ENCODE data around the gene AFG3L2.

AFG3L2 gene

DNA sequence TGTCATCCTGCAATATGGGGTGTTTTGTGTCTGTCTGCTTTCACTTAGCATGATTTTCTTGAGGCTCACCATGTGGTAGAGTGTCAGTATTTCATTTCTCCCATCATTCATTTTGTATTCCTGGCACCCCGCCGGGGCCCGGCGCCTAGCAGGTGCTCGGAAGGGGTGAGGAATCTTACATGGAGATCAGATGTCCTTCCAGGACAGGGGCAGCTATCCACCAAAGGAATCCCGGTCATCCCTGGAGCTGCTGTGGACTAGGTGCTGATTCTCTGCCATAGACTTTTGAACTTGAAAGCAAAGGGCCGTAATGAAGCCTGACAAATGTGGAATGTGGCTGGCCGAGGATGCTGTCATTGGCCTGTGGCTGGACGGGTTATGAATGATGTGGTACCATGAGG, 33.1 kb upstream of the AFG3L2 start:
- TF ChIP-seq, protein P1, sequence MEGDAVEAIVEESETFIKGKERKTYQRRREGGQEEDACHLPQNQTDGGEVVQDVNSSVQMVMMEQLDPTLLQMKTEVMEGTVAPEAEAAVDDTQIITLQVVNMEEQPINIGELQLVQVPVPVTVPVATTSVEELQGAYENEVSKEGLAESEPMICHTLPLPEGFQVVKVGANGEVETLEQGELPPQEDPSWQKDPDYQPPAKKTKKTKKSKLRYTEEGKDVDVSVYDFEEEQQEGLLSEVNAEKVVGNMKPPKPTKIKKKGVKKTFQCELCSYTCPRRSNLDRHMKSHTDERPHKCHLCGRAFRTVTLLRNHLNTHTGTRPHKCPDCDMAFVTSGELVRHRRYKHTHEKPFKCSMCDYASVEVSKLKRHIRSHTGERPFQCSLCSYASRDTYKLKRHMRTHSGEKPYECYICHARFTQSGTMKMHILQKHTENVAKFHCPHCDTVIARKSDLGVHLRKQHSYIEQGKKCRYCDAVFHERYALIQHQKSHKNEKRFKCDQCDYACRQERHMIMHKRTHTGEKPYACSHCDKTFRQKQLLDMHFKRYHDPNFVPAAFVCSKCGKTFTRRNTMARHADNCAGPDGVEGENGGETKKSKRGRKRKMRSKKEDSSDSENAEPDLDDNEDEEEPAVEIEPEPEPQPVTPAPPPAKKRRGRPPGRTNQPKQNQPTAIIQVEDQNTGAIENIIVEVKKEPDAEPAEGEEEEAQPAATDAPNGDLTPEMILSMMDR (IDR thresholded peaks at IDR 0.05): no peak
- peaks cover 0 to 37% (median 16%) of the 10 kb centered on the region in 4 donors for H3K4me1 ChIP-seq
- no peaks in the 10 kb centered on the region for H3K36me3 ChIP-seq
- no peak for DNase-seq
- H3K9me3 ChIP-seq: no peaks in the 10 kb centered on the region
- H3K27ac ChIP-seq: no peak overlapping the region
- intact Hi-C loops (cut with DNase I; ENCODE audit: low total_unique reads): no loop called here
- no peaks in the 10 kb centered on the region for H3K27me3 ChIP-seq
- no peak overlapping the region for H3K4me3 ChIP-seq

DNA sequence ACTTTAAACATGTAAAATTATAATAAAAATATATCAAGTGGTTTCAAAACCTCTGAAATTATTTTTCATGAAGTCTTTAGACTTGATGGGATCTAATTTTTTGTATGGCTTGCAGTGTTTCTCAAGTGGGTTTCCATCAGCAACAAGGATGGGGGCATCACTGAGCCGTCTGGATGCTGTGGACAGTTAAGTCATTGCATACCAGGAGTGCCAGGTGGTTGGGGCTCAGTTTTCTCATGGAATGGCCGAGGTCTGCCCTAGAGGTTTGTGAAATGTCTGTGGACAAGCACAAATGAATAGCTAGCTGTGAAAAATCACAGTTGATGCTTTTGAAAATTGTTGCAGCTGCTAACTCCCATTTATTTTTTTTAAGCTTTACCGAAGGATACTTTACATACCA, 32.4 kb upstream of the AFG3L2 start:
- H3K27me3 ChIP-seq: no peaks in the 10 kb centered on the region
- peaks cover 0 to 31% (median 12%) of the 10 kb centered on the region in 4 donors for H3K4me1 ChIP-seq
- H3K9me3 ChIP-seq: no peaks in the 10 kb centered on the region
- intact Hi-C loops (cut with DNase I; ENCODE audit: low total_unique reads): loop anchor here (5.0 kb wide), 1 partner anchor 248 kb away; the partner anchor contains the start of gene SPIRE1
- no peak overlapping the region for H3K4me3 ChIP-seq
- peak overlapping the region in 1 of 2 donors; percentile 22 for H3K27ac ChIP-seq
- TF ChIP-seq, protein P1 (IDR thresholded peaks at IDR 0.05): no peak
- no peaks in the 10 kb centered on the region for H3K36me3 ChIP-seq
- DNase-seq: no peak

DNA sequence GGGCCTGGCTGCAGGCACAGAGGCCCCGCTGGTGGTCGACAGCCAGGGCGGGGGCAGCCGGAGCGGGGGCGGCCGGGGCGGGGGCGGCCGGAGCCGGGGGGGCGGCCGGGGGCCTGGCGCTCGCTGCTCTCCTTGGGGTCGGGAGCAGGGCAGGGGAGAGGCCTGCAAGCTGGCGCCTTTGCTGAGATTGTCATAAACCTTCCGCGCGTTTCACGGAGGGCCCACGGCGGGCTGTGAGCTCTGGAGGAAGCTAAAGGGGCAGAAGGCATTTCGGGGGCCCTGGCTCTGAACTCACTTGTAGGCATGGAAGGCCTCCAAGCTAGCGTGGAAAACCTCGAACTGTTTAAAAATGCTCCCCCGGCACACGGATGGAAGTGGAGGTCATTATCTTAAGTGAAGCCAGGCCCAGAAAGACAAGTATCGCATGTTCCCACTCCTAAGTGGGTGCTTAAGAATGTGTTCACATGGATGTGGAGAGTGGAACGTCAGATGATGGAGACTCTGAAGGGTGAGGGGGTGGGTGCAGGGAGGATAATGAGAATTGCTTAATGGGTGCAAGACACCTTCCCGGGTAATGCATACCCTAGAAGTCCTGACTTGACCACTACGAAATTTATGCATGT, 31.3 kb upstream of the AFG3L2 start:
- Histone ChIP-seq H3K27me3 (no peaks in the 10 kb centered on the region), H3K27ac (peak overlapping the region; percentile 83 to 85), H3K9me3 (no peaks in the 10 kb centered on the region), H3K4me3 (peak overlapping the region; percentile 65 to 70), H3K36me3 (no peaks in the 10 kb centered on the region), H3K4me1 (peaks cover 0 to 33% (median 11%) of the 10 kb centered on the region in 4 donors)
- no peak for DNase-seq
- TF ChIP-seq, protein P1 (IDR thresholded peaks at IDR 0.05): no peak
- intact Hi-C loops (cut with DNase I; ENCODE audit: low total_unique reads): loop anchor here (5.0 kb wide), 1 partner anchor 249 kb away; the partner anchor contains the start of gene SPIRE1

DNA sequence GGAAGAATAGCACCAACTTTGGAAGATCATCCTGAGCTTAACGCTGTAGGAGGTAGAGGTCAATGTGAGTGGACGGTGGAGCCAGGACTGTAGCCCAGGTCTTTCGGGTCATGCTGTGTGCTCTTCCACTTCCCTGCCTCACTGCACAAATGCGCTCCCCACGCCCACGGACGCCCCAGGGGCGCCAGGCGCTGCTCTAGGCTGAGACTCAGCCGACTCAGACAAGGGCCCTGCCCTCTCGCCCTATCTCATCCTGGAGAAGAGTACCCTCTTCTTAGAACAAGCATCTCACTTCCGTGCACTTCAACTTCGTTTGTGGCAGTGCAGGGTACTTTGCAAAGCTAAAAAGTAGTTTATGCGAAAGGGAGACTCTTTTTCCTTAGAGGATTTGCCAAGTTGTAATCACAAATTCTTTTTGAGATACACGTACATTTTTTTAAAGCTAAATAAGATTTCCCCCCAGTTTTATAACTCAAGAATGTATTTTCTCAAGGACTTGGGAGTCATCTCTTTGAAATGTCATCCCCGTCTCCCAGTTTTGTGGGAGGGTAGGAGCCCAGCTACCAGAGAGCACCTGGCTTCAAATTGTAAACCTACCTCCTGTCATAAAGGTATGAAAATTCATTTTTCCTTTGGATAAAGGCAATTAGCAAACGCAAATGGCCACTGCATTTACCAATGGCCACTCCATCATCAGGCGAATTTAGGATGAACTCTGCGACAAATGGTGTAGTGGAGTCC, 29.5 kb upstream of the AFG3L2 start:
- Histone ChIP-seq H3K27ac (no peak overlapping the region), H3K36me3 (no peaks in the 10 kb centered on the region), H3K27me3 (no peaks in the 10 kb centered on the region), H3K4me3 (no peak overlapping the region), H3K9me3 (no peaks in the 10 kb centered on the region), H3K4me1 (peaks cover 0 to 34% (median 11%) of the 10 kb centered on the region in 4 donors)
- intact Hi-C loops (cut with DNase I; ENCODE audit: low total_unique reads): loop anchor here (5.0 kb wide), 1 partner anchor 251 kb away; the partner anchor contains the start of gene SPIRE1
- TF ChIP-seq, protein P1 (IDR thresholded peaks at IDR 0.05): no peak
- no peak for DNase-seq

DNA sequence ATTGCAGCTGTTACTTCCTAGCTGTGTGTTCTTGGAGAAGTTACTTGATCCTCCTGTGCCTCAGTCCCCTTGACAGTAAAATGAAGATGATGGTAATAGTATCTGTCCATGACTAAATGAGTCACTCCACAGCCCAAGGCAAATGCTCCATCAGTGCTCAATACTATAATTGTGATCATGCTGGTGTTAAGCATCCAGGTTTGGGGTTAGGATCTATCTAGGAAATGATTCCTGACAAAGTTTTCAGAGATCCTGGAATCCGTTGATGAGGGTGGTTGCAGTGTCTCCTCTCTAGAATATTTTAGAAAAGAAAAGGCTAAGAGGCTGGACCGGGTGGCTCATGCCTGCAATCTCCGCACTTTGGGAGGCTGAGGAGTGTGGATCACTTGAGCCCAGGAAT, 28.0 kb upstream of the AFG3L2 start:
- no peak for DNase-seq
- intact Hi-C loops (cut with DNase I; ENCODE audit: low total_unique reads): loop anchor here (5.0 kb wide), 1 partner anchor 252 kb away; the partner anchor contains the start of gene SPIRE1
- Histone ChIP-seq H3K9me3 (no peaks in the 10 kb centered on the region), H3K27me3 (no peaks in the 10 kb centered on the region), H3K36me3 (no peaks in the 10 kb centered on the region), H3K27ac (no peak overlapping the region), H3K4me3 (no peak overlapping the region), H3K4me1 (peaks cover 0 to 32% (median 11%) of the 10 kb centered on the region in 4 donors)
- TF ChIP-seq, protein P1 (IDR thresholded peaks at IDR 0.05): no peak
